ENCODE measurements around the gene PNMA8B.

PNMA8B gene

DNA sequence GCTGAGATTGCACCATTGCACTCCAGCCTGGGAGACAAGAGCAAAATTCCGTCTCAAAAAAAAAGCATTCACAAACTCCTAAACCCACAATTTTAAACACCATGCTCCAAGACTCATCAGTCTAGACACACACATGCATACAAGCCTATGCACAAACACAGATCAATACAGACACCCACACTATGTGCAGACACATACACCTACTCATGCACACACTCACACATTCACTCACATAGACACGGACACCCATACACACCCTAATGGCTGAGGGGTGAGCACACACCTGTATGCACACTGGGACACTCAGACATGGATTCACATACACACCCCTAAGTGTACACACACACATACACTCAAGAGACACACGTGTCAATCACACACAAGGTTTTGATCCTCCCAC is 9.3 kb downstream of the PNMA8B start:
- no peak for DNase-seq

DNA sequence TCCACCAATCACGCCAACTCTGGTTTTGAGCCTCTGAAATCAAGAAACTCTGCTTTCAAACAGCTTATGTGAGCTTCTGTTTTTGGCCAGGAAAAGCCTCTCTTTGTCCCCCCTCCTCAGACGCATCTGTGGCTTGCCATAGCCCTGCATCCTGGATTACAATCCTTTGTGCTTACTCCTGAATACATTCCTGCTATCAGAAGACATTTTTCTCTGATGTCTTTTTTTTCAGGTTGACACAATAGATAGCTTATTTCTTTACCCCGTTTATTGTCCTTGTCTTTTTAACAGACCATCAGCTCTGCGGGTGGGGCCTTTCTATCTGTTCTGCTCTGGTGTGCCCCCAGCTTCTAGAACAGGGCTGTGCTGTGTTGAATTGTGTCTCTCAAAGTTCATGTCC is 11.0 kb downstream of the PNMA8B start:
- no peak for DNase-seq

DNA sequence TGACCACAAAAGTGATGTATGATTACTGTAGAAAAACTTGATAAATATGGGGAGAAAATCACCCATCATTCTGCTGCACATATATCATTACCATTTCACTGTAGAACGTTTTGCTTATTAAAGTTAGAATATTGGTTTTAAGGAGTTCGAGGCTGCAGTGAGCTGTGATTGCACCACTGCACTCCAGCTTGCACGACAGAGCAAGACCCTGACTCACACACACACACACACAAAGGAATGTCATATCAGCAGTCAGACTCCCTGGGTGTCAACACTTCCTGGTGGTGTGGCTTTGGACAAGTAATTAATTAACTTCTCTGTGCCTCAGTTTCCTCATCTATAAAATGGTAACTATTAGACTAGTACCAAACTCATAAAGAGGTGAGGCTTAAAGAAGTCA is 13.0 kb downstream of the PNMA8B start:
- DNase-seq: no peak

DNA sequence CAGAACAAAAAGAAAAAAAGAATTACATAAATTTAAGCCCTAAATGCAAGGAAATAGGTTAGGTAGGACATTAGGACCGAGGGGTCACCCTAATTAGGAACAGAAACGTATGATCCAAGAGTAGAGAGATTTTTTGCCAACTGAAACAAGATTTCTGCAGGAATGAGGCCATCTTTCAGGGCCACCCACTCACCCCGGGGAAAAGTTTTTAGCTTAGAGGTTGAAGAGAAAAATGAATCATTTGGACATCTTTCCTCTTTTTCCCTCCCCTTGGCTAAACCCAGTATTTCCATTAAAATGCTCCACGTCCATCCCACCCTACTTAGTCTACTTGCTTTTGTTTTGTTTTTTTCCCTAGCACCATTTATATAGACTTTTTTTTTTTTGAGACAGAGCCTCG is 13.7 kb downstream of the PNMA8B start:
- DNase-seq: no peak

DNA sequence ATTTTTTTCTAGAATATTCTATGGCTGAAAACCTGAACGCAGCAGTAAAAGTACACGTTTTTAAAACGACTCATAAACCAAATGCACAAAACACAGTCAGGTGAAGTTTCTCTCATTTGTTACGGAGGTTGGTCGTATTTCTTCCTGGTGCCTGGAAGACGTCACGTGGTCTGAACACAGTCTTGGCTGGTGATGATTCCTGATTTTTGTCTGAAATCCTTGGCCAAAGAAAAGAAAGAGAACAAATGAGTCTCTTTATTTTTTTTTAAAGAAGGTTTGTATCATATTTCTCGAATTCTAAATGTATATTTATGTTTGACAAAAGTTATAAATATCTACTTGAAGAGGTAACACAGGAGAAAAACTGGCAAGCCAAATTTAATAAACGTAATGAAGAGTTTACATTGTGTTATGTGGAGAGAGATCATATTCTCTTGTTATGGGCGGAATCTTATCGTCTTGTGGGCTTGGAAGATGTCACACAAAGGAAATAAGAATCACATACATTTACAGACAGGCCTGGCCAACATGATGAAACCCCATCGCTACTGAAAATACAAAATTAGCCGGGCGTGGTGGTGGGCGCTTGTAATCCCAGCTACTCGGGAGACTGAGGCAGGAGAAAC is 14.3 kb downstream of the PNMA8B start:
- no peak for DNase-seq

DNA sequence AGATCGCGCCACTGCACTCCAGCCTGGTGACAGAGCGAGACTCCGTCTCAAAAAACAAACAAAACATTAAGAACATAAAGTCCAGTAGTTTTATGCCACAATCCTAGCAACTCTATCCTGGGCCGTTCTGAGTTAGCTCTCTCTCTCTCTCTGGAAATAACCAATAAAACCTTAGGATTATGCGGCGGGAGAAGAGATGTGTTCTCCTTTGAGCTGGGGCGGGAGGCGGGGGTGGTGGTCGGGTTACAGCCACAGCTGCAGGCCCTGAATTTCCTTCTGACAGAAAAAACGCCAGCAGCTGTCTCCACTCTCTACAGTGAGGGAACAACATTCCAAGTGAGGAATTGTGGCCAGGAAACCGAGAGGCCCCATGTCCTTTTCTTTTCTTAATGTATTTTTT is 15.3 kb downstream of the PNMA8B start:
- DNase-seq: no peak

DNA sequence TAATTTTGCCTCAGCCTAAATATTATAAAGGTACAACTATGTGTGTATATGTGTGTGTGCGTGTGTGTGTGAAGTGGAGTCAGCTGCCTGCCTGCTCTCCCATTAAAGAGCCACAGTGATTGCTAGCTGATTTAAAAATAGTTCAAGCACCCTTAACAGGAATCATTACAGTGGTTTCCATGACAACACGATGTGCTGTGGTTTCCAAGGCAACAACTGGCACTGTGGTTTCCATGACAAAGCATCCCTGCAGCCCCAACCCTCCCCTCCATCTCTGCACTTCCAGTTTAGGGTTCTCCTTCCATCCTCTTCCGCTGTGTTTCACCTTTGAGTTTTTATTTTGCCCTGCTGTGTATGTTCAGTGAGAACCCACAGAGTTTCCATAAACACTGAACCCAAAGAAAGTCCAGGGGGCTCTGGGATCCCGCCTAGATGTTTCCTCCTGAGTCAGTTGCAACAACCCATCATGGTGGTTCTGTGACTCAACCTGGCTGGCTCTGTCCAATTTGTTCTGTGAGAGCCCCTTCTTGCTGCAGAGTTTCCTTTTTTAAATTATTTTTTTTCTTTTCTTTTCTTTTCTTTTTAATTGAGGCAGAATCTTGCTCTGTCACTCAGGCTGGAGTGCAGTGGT is 17.2 kb downstream of the PNMA8B start:
- no peak for DNase-seq

DNA sequence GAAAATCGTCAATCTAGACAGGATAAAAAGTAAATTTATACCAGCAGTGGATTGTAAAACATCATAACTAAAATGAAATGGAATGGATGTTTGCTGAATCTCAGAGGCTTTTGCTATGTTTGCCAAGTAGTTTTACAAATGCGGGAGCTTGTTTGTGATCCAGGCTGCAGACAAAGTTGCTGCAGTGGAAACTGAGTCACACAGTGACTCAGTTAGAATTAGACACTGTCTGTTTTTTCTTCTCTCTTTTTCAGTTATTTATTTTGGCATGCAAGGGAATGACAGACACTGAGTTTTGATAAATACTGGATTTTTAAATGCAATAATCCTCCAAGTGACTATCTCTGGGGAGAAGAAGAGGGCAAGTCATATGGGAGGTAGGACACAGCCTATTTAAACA is 19.7 kb downstream of the PNMA8B start:
- DNase-seq: no peak

DNA sequence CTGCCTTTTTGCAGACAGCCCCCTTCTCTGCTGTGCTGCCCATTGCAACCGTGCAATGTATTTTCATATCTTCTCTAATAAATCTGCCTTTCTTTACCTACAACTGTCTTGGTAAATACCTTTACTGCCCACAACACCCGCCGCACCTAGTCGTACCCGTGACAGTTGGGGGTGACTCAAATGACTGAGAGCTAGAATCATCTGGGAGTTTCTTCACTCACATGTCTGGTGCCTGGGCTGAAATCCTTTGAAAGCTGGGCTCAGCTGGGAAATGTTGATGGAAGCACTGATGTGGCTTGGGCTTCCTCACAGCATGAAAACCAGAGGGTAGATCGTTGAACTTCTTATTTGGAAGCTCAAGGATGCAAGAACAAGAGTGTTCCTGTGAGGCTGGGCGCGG is 21.5 kb downstream of the PNMA8B start:
- DNase-seq: no peak

DNA sequence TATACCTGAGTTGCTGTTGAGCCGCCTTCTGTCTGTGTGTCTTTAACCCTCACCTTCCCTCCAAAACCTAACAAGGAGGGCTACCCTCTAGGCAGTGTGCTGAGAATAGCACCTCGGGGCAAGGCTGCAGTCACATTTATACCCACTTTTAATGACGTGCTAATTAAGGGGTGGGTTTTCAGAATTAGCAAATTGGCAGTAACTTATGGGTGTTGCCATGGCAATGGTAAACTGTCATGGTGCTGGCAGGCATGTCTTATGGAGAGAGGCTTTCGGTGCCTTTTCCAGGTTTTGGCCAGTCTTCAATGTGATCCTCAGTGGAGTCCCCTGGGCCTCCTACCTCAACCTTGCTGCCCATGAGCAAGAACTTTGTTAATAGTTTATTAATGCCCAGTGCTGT is 23.1 kb downstream of the PNMA8B start:
- DNase-seq: no peak

DNA sequence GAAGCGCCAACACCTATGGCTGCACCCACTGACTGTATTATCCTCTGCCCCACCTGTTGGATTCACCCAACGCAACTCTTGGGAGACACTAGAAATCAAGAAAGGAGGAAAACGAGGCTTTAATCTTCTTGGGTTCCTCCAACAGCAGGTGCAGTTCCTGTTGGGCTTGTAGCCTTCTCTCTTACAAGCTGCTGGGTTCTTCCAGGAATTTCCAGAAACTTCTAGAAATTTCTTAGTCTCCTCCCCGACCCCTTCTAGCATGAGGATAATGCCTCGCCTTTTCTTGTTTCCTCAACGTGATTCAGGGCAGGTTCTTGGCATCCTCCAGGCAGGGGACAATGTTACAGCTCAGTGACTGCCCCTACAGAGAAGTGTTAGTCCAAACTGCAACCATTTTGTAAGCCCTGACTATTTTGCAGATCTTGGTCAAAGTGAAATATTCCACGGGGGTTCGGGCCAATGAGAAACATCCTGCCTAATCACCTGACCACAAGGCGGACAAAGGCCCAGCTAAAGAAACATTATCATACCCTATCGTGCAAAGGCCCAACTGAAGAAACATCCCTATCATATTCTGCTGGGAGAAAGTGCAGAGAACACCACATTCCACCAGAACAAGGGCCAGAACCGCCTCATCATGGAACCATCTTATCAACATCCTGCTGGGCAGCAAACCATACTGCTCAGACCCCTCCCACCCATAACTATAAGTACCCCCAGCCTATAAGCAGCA is 23.7 kb downstream of the PNMA8B start:
- no peak for DNase-seq

DNA sequence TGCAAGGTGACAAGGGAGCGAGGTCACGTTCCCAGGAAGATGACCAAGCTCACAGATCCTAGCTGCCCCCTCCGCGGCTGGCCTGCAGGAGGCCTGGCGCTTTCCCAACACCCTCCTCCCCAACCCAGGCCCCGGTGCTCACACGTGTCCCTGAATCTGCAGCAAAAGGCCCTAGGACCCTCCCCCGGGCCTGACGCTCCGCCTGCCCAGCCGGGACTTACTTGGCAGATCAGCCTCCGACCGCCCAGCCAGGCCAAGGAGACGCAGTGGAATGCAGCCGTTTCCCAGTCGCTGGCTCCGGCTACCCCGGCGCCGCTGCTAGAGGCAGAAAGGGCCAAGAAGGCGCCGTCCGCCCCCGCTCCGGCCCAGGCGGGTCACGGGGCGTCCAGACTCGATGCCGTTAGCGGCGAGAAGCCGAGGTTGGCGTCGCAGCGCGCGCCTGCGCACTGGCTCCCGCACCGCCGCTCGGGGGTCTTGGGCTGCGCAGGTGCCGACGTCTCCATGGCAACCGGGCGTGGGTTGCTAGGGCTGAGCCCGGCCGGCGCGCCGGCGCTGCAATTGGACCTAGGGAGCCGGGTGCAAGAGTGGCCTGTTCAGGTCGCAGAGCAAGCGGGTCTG is 24.4 kb downstream of the PNMA8B start, which contains the start of gene PNMA8A:
PNMA8A (minus strand) TSS at position 448 of the 618 bp plus-strand sequence. CDS start 528 bp downstream, outside the sequence.
- no peak for DNase-seq

DNA sequence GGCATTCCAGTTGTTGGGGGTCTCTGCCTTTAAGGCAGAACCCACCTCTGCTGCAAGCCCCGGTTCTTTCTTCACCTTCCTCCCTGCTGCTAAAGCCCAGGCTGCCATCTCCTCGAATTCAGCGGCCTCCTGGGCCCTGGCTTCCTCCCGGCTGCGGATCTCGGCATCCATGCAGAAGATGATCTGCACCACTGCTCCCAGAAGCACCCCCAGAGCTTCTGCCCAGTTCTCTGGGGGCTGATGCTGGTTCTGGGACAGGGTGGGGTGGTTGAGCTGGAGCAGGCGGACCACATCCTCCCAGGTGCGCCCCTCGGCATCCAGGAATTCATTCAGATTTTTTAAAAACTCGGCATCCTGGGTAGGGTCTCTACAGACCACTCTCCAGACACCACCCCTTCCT is 25.3 kb downstream of the PNMA8B start:
- DNase-seq: no peak

DNA sequence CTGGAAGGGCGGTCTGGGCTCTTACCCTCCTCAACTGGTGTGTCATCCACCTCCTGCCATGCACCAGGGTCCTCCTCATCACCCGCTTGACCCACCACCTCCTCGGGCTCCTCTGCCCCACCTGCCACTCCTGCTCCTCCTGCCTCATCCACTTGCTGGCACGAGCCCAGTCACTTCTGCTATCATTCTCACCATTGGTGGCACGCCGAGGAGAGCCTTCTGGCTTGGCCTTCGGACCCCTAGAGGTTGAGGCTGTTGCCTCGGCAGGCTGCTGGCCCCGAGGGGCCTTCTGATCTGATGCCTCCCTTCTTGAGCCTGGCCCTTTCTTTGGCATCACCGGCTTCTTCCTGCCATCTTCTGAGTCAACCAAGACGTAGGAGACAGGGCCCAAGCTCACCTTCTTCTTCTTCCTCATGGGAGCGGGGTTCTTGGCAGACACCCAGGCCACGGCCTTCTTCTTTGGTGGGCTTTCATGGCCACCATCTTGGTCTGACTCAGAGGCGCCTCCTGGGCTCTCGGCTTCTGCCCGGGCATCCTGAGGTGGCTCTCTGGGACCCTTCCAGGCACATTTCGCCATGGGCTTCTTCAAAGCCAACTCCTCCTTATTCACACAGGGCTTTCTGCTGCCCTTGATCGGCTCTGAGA is 26.0 kb downstream of the PNMA8B start:
- no peak for DNase-seq

DNA sequence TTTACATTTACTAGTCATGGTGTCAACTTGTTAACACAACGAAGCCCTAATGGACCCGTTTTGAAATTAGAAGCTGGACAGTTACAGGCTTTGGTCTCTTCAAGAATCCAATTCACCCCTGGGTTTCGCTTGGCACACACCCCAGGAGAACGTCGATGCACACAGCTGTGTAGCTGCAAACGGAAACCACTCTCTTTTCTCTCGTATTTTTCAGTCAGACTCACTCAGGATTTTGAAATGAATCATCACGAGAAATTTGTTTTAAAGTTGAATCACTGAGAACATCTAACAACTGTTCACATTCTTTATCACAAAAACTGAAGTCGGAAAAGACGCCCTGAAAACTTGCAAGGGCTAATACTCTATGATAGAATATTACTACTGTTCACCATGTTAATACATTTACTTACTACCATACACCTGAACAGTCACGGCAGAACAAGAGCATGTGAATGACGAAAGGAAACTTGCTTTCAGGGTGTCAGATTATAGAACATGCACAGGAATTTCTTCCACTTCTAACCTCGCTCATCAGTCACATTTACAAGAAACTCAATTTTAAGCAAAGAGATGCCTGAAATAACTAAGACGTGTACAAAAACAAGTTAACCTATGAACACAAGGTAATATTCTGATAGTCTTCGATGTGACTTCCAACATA is 29.0 kb downstream of the PNMA8B start:
- no peak for DNase-seq

DNA sequence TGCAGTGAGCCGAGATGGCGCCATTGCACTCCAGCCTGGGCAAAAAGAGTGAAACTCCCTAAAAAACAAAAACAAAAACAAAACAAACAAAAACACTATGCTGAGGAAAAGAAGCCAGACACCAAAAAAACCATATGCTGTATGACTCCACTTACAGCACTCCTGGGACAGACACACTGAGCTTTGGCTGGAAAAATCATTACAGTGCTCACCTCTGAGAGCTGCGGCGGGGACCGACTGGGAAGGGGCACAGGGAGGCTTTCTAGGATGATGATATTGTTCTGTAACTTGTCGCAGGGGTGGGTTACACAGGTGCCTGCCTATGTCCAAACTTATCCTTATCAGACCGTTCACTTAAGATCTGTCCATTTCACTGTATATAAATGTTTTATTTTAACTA is 32.2 kb downstream of the PNMA8B start:
- no peak for DNase-seq

DNA sequence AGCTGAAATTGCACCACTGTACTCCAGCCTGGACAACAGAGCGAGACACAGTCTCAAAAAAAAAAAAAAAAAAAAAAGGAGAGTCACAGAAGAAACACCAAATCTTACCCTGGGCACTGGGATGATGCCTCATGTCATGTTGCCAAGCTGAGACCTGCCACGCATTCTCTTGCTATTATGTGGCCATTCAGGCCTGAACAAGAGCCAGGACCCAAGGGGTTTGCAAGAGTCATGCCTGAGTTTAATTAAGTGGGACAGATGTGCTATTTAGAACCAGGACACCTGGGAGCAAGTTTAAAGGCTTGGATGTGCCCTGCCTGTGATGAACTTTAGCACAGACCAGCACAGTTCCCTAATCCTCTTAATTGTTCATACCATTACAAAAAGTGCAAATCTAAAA is 34.1 kb downstream of the PNMA8B start:
- DNase-seq: no peak

DNA sequence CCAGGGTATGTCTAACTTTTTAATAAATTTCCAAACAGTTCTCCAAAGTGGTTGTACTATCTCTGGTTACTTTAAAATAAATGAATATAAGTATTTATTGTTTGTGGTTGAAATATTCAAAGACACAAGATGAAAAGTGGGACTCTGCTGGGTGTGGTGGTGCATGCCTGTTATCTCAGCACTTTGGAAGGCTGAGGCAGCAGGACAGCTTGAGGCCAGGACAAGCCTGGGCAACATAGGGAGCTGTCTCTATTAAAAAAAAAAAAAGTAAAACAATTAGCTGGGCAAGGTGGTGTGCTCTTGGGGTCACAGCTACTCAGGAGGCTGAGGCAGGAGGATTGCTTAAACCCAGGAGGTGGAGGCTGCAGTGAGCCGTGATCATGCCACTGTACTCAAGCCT is 34.7 kb downstream of the PNMA8B start:
- DNase-seq: no peak

DNA sequence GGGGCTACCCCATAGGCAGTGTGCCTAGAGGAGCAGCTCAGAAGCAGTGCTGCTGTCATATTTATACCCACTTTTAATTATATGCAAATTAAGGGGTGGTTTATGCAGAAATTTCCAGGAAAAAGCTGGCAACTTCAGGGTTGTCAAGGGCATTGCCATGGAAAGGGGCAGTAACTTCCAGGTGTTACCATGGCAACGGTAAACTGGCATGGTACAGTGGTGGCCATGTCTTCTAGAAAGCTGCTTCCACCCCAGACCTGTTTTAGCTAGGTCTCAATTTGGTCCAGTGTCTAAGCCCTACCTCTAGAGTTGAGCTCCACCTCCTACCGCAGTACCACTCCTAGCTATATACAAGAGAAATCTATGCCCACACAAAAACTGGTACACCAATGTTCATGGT is 35.6 kb downstream of the PNMA8B start:
- DNase-seq: no peak

DNA sequence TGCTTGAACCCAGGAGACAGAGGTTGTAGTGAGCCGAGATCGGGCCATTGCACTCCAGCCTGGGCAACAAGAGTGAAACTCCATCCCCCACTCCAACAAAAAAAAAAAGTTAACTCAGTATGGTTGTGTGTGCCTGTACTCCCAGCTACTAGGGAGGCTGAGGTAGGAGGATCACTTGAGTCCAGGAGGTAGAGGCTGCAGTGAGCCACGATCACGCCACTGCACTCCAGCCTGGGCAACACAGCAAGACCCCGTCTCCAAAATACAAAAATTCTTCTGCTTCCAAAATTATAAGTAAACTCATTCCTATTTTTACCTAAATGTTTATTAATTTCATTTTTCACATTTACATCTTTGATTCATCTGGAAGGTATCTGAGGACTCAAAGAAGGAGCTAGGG is 38.7 kb downstream of the PNMA8B start:
- DNase-seq: no peak

DNA sequence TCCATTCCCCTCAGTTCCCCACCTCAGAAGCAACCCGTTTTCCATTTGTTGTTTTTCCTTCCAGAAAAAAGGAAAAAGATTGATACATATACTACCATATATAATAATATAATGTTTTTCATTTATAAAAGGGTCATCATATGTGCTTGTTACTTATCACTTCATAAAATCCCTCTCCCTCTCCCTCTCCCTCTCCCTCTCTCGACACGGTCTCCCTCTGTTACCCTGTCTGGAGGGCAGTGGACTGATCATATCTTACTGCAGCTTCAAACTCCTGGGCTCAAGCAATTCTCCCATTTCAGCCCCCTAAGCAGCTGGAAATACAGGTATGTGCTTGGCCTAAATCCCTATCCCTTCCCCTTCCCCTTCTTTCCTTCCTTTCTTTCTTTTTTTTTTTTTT is 41.4 kb downstream of the PNMA8B start:
- DNase-seq: no peak

DNA sequence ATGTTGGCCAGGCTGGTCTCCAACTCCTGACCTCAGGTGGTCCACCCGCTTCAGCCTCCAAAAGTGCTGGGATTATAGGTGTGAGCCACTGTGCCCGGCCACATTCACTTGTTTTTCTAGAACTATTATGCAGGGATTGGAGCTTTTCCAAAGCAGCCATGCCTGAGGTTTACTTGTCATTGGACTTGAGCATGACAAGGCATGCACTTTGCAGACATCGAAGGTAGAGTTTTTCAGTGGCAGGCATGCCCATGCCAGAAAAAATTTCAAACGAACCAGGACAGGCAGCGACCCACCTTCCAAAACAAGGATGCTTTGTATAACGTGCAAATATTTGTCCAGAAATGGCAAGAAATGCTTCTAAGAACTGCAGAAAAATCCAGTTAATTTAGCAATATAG is 42.0 kb downstream of the PNMA8B start:
- no peak for DNase-seq

DNA sequence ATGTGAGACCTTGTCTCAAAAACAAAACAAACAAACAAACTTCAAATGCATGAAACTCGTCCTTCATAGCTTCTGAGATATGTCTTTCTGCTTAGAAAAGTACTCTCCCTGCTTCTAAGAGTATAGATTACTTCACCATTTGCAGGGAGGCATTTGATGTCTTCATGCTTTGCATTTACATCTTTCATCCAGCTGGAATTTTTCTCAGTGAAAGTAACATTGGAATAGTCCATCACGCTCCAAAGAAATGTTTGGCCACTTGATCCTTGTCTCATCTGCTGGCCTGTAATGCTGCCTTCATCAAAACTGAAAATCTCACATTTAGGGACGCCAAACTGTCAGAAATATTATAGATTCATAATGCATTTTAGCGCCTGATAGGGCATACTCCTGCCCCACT is 43.5 kb downstream of the PNMA8B start:
- no peak for DNase-seq
